Activated effector memory CD4-positive, alpha-beta T cell treated with anti-CD3 and anti-CD28 coated beads, Interleukin-2, amount 50 U/mL, for 16 hours (primary cell): Measurements from ENCODE around the gene NDUFS8.

Experiments used
- DNase-seq: peaks from one replicate; pipeline ENCODE4 v3.0.0-alpha.2; 2020

The NDUFS8 gene

DNA sequence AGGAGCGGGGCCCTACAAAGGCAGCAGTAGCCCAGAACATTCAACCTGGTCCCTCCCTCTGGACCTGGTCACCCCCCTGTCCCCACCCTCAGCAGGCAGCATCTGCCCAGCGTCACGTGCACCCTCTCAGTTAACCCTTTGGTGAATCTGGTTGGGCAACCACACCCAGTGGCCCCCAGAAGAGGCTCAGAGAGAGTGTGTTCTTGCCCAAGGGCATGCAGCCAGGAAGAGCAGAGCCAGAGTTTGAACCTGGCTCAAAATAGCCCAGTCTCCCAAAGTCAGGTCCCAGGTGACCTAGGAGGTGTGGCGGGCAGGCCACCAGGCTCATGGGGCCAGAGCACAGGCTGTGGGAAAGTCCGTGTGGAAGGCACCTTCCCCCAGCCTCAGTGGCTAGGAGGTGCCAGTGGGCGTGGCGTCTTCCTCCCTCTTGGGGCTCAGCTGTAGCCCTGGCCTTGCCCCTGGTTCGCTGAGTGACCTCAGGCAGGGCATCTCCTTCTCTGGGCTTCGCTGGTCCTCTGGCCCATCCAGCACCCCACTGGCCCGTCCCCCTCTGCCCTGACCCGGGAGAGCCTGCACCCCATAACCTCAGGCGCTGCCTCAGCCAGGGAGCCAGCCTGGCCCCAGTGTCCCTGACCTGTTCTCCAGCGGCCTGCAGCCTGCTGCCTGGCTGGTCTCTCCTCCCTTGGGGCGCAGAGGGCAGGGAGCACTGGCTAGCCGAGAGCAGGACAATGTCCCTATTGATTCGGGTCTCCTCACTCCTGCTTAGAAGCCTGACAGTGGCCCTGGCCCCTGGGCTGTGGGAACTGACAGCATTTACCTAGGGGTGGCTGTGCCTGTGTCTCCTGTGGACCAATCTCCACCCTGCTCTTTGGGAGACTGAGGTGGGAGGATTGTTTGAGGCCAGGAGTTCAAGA, 13.3 kb upstream of the NDUFS8 start:
- no peak for DNase-seq

DNA sequence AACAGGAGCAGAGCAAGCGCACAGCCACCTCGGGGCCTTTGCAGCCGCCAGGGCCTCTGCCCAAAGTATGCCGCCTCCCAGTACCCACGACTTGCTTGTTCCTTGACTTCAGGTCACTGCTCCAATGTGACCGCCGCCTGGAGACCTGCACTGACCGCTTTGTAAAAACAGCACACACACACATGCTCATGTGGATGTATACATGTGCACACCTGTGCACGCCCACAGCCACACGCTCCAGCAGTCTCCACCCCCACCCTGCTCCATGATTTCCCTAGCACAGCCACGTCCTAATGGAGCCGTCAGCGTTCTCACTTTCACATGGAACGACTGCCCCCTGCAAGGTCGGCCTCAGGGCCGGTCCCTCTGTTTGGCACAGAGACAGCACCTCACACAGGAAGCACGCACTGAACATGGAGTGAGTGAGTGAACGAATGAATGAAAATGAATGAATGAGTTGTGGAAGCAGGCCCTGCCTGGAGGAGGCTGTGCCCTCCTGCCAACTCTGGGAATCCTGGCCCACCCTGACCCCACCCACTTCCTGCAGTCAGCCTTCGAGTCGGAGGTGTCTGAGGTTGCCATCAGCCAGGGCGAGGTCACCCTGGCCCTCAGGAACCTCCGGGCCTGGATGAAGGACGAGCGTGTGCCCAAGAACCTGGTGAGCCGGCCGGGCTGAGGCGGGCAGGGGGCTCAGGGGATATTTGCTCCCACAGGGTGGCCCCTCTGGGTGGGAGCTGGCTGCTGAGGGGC, 12.3 kb upstream of the NDUFS8 start:
- no peak for DNase-seq

DNA sequence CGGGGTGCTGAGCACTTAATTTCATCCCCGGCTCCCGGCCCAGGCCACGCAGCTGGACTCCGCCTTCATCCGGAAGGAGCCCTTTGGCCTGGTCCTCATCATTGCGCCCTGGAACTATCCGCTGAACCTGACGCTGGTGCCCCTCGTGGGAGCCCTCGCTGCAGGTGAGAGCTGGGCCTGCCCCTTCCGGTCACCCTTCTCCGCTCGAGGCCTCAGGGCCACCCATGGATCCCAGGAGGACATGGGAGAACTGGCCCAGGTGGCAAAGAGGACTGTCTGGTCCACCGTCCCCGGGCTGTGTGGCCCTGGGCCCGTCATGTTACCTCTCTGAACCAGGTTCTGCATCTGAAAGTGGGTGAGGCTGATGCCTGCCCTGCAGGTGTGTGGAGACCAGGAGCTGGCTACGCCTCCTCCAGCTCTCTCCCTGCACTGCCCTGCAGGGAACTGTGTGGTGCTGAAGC, 11.7 kb upstream of the NDUFS8 start:
- no peak for DNase-seq

DNA sequence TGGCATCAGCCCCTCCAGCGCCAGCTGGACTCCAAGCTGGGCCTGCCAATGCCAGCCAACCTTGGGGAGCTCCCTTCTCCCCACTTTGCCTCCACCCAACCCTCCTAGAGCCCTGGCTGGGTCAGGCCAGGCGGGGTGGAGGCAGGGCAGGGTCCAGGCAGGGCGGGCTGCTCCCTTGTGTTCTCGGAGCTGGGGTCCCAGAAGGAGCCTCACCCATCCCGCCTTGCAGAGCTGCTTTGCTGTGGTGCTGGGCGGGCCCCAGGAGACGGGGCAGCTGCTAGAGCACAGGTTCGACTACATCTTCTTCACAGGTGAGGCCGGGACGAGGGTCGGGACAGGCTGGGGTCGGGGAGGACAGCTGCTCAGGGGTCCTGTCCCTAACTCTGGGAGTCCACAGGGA, 11.0 kb upstream of the NDUFS8 start:
- DNase-seq, result no peak

GRCh38 chr11:68020575-68020974, 9.9 kb upstream of the NDUFS8 start:
- DNase-seq, result no peak

DNA sequence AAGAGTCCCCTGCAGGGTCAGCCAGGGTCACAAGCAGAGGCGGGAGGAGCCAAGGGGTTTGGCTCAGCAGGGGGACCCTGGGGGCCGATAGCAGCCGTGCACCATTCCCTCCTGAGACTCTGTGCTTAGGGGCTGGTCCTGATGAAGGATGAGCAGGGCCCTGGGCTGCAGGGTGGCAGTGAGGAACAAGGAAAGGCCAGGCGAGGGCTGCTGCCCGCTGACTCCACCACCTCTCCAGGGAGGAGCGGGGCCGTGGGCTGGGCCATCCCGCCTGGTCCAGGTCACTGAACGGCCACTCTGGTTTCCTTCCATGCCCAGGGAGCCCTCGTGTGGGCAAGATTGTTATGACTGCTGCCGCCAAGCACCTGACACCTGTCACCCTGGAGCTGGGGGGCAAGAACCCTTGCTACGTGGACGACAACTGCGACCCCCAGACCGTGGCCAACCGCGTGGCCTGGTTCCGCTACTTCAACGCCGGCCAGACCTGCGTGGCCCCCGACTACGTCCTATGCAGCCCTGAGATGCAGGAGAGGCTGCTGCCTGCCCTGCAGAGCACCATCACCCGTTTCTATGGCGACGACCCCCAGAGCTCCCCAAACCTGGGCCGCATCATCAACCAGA, 9.2 kb upstream of the NDUFS8 start:
- no peak for DNase-seq

GRCh38 chr11:68022531-68022930, 8.0 kb upstream of the NDUFS8 start:
- DNase-seq, result no peak

- DNase-seq, result no peak
These were observed 6.0 kb upstream of the NDUFS8 start for GRCh38 chr11:68024508-68024907.

GRCh38 chr11:68025047-68025446, 5.4 kb upstream of the NDUFS8 start:
- DNase-seq, result no peak

GRCh38 chr11:68026391-68027105, 3.9 kb upstream of the NDUFS8 start:
- no peak for DNase-seq

DNA sequence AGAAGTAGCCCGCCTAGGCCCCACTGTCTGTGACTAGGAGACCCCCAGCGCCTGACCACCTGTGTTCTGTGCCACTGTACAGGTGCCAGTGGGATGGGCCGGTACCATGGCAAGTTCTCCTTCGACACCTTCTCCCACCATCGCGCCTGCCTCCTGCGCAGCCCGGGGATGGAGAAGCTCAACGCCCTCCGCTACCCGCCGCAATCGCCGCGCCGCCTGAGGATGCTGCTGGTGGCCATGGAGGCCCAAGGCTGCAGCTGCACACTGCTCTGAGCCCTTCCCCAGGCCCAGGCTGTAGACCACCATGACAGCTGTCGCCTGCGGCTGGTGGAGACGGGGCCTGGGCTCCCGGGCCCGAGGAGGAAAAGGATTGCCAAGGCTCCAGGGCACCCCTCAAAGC, 2.8 kb upstream of the NDUFS8 start:
- no peak for DNase-seq

DNA sequence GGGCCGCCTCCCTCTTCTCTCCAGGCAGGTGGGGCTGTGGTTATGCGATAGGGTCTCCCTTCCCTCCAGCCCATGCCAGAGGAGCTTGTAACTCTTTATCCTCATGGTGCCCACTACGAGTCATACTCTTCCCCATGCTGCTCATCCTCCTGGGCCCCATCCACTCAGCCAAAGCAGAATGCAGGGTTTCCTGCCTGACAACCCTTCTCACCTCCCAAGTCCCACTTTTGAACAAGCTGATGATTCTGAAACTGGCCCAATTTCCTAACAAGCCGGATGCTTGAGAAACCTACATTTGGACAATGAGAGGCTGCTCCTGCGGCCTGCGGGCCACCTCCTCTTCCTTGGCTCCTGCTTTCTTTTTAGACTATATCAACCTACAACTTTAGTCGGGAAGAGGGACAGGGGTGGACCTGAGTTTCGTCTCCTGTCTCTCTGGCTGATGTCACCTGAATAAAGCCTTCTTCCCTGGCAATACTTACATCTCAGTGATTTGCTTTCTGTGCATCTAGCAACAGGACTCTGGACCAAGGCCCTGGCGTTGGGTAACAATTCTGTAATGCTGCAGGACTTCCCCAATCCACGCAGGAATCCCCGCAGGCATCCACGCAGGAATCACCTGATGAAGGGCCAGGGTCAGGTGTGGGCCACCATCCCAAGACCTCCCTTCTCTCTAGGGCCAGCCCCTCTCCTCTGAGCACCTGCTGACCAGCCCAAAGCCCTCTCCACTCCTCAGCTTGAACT, 1.5 kb upstream of the NDUFS8 start:
- no peak for DNase-seq

DNA sequence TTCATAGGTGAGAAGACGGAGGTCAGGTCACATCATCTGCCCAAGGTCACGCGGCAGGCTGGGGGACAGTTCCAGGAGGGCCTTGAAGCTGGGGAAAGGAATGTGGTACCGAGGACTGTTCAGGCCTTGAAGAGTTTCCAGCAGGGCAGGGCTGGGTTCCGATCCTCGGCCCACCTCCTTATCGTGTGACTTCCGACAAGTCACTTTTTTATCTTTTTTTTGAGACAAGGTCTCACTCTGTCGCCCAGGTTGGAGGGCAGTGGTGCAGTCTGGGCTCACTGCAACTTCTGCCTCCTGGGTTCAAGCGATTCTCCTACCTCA, 623 bp downstream of the NDUFS8 start:
- DNase-seq, result no peak

- DNase-seq, result no peak
These were observed 1.5 kb downstream of the NDUFS8 start for GRCh38 chr11:68032003-68032402.

DNA sequence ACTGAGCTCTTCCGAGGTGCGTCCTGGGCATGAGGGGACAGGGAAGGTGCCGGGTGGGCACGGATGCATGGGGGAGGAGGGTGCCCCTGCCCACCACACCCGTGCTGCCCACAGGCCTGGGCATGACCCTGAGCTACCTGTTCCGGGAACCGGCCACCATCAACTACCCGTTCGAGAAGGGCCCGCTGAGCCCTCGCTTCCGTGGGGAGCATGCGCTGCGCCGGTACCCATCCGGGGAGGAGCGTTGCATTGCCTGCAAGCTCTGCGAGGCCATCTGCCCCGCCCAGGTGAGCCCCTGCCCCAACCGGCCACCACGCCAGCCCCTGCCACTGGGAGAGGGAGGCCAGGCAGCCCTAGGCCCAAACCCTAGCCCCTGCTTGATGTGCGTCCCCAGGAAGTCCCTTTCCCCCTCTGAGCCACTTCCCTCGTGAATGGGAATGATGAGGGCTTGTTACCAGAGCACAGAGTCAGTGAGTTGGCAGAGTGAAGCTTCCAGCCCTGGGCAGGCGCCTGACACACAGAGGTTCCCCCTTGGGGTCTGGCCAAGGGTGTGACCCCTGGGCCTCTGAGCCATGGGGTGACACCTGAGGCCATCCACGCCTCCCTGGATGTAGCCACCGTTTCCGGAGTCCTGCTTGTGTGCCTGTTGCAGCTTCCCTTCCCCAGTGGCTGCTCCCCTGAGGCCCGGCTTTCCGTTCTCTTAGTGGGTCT, 2.7 kb downstream of the NDUFS8 start:
- DNase-seq, result no peak

GRCh38 chr11:68033708-68034045, 3.2 kb downstream of the NDUFS8 start:
- no peak for DNase-seq

- DNase-seq, result no peak
These were observed 4.9 kb downstream of the NDUFS8 start for GRCh38 chr11:68035266-68035876.

DNA sequence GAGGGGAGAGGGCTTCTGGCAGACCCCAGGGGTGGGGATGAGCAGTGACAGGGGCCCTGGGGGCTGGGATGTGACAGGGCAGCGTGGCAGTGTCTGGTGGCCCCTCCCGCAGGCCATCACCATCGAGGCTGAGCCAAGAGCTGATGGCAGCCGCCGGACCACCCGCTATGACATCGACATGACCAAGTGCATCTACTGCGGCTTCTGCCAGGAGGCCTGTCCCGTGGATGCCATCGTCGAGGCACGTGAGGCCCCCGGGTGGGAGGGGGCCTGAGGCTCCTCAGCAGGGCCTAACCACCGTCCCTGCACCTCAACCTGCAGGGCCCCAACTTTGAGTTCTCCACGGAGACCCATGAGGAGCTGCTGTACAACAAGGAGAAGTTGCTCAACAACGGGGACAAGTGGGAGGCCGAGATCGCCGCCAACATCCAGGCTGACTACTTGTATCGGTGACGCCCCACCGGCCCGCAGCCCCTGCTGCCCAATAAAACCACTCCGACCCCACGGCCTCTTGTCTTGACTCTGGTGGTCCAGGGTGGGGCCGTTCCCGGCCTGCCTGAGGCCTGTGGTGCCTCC, 5.7 kb downstream of the NDUFS8 start:
- no peak for DNase-seq

- DNase-seq, result no peak
These were observed 6.3 kb downstream of the NDUFS8 start for GRCh38 chr11:68036717-68037239.

DNA sequence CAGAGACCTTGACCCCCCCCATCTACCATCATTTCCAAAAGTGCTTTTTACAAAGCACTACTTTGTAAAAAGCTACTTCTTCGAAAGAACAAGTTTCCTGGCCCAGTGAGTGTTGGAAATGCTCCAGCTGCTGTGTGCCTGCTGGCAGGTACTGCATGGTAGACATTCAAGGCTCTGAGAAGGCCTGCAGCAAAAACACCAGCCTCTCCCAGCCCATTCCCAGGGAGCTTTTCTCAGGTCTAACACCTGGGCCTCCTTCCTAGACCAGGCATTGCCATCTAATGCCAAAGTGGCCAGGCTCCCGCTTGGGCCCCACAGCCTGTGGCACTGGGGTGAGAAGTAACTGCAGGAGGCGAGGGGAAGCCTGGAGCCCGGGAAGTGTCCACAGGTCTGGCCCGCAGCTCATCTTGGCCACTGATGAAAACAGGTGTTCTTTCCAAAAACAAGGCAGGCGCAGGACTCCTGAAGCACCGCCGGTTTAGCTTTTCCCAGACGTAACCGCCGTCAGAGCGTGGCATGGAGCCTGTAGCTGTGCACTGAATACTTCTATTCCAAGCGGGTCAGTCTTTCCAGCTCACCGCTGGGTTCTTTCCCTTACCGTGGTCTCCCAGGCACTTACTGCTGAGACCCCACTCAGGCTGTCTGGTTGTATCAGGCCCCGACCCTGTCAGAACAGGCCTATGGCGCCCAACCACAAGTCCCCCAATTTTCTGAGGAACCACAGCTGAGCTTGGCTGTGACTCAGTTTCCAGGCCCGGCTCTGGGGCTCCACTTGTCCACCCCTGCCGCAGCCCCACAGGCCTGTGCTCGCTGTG, 7.1 kb downstream of the NDUFS8 start:
- DNase-seq, result no peak
